Endodermal cell (in vitro differentiated cells): ENCODE data around the gene KCNIP4. TPM values are rescaled to one million over a fixed set of nuclear protein-coding genes. Genes with fewer than 3 reads are reported as not detected.
A peak's percentile ranks its signal among the peaks of the same experiment; 100 is the strongest.

Experiments
- DNase-seq: peaks from one replicate; pipeline ENCODE4 v3.0.0-alpha.2; 2017
- H3K27ac ChIP-seq: 2 replicates; pipeline ENCODE4 v1.5.1; 2013; ENCODE audit warnings: mild to moderate bottlenecking, low read depth, low read length, moderate library complexity
- H3K27me3 ChIP-seq: 2 replicates; pipeline ENCODE4 v1.6.1; 2013; ENCODE audit warnings: mild to moderate bottlenecking, low read length, moderate library complexity; ENCODE audit not compliant: insufficient read depth, control insufficient read depth, poor library complexity, severe bottlenecking
- H3K36me3 ChIP-seq: 2 replicates; pipeline ENCODE4 v1.7.0; 2013; ENCODE audit warnings: mild to moderate bottlenecking, low read length, moderate library complexity; ENCODE audit not compliant: control insufficient read depth, insufficient read depth
- H3K4me1 ChIP-seq: one replicate; pipeline ENCODE4 v1.7.0; 2013; ENCODE audit warnings: low read length; ENCODE audit not compliant: control insufficient read depth, insufficient read depth
- H3K4me3 ChIP-seq: 2 replicates; pipeline ENCODE4 v1.5.1; 2013; ENCODE audit warnings: mild to moderate bottlenecking, low read length, moderate library complexity
- H3K9ac ChIP-seq: 2 replicates; pipeline ENCODE4 v1.6.1; 2013; ENCODE audit warnings: mild to moderate bottlenecking, low read length, moderate library complexity; ENCODE audit not compliant: poor library complexity, severe bottlenecking; ENCODE audit errors: extremely low read depth
- H3K9me3 ChIP-seq: 2 replicates; pipeline ENCODE4 v1.6.1; 2013; ENCODE audit warnings: mild to moderate bottlenecking, low read length, moderate library complexity; ENCODE audit not compliant: control insufficient read depth
- H3K27ac Mint-ChIP-seq: 2 replicates; pipeline ENCODE4 v1.8.0; 2020; ENCODE audit warnings: mixed read lengths
- H3K27me3 Mint-ChIP-seq: 2 replicates; pipeline ENCODE4 v1.8.0; 2021; ENCODE audit warnings: mild to moderate bottlenecking, mixed read lengths; ENCODE audit not compliant: insufficient read depth
- H3K36me3 Mint-ChIP-seq: 2 replicates; pipeline ENCODE4 v1.8.0; 2020; ENCODE audit warnings: low read depth, mixed read lengths
- H3K4me1 Mint-ChIP-seq: 2 replicates; pipeline ENCODE4 v1.8.0; 2020; ENCODE audit warnings: mixed read lengths
- H3K4me3 Mint-ChIP-seq: 2 replicates; pipeline ENCODE4 v1.8.0; 2020; ENCODE audit warnings: mild to moderate bottlenecking, moderate library complexity, mixed read lengths
- H3K9me3 Mint-ChIP-seq: 2 replicates; pipeline ENCODE4 v1.8.0; 2020; ENCODE audit warnings: mild to moderate bottlenecking, mixed read lengths
- CTCF ChIP-seq: fragments of 200-600 bp; sonication (generic); conservative IDR thresholded peaks from 2 replicates; pipeline ENCODE4 v1.5.0; 2021; ENCODE audit warnings: antibody characterized with exemption, mild to moderate bottlenecking
- WGBS, 2 experiments: methylation state at CpG; one replicate each; pipeline versions ENCODE4 v1.1.5 to v1.1.7; 2013; ENCODE audit warnings: missing lambda C conversion rate in 2 of 2, mixed read lengths in 1 of 2; ENCODE audit not compliant: insufficient coverage in 1 of 2, insufficient read length in 1 of 2; 5-methylcytosine and 5-hydroxymethylcytosine counted together
- total RNA-seq, 2 donors: library from RNA; stranded (reverse); fragmentation: NEBNext Ultra II Directional in 1 of 2; extraction: Animal tissue kit (Norgen Biotek cat#: 25700) in 1 of 2; gene quantifications; 2 replicates in 1 of 2; 3 replicates in 1 of 2; pipeline ENCODE4 v1.2.1, GENCODE V29; 2021

Gene KCNIP4
- total RNA-seq, 2 donors from 2014 or later: not detected

GRCh38 chr4:21884615-21885014, 64.0 kb downstream of the KCNIP4 start:
- no peak overlapping the region for H3K9ac ChIP-seq
- H3K4me1 ChIP-seq: no peaks in the 10 kb centered on the region
- H3K36me3 Mint-ChIP-seq: no peaks in the 10 kb centered on the region
- no peaks in the 10 kb centered on the region for H3K27me3 ChIP-seq
- DNase-seq: no peak
- H3K36me3 ChIP-seq: no peaks in the 10 kb centered on the region
- H3K27ac Mint-ChIP-seq: no peak overlapping the region
- H3K27ac ChIP-seq: no peak overlapping the region
- TF ChIP-seq CTCF: no peak
- H3K4me1 Mint-ChIP-seq: no peaks in the 10 kb centered on the region
- no peak overlapping the region for H3K4me3 ChIP-seq
- WGBS, 2 experiments: 97% methylated on average over 2 of the region's 2 CpGs; no CpG with 5 or more reads in 1 of the 2 experiments
- no peak overlapping the region for H3K4me3 Mint-ChIP-seq
- no peaks in the 10 kb centered on the region for H3K27me3 Mint-ChIP-seq
- H3K9me3 ChIP-seq: no peaks in the 10 kb centered on the region
- H3K9me3 Mint-ChIP-seq: no peaks in the 10 kb centered on the region

- no peak overlapping the region for H3K4me3 Mint-ChIP-seq
- H3K9me3 Mint-ChIP-seq: no peaks in the 10 kb centered on the region
- no peaks in the 10 kb centered on the region for H3K36me3 Mint-ChIP-seq
- no peak overlapping the region for H3K4me3 ChIP-seq
- no peaks in the 10 kb centered on the region for H3K36me3 ChIP-seq
- no peak for TF ChIP-seq CTCF
- no peaks in the 10 kb centered on the region for H3K9me3 ChIP-seq
- H3K27me3 ChIP-seq: no peaks in the 10 kb centered on the region
- no peak overlapping the region for H3K27ac Mint-ChIP-seq
- H3K4me1 Mint-ChIP-seq: no peaks in the 10 kb centered on the region
- no peaks in the 10 kb centered on the region for H3K27me3 Mint-ChIP-seq
- 84 to 91% methylated on average over 4 of the region's 4 CpGs for WGBS, 2 experiments
- H3K27ac ChIP-seq: no peak overlapping the region
- no peaks in the 10 kb centered on the region for H3K4me1 ChIP-seq
- no peak for DNase-seq
- no peak overlapping the region for H3K9ac ChIP-seq
Observed at GRCh38 chr4:21882051-21882839, 66.3 kb downstream of the KCNIP4 start.

GRCh38 chr4:21879187-21879586, 69.4 kb downstream of the KCNIP4 start:
- Mint-ChIP-seq H3K9me3 (no peaks in the 10 kb centered on the region), H3K27ac (no peak overlapping the region), H3K27me3 (no peaks in the 10 kb centered on the region), H3K4me1 (peaks cover 2% of the 10 kb centered on the region), H3K36me3 (no peaks in the 10 kb centered on the region), H3K4me3 (no peak overlapping the region)
- H3K9ac ChIP-seq: no peak overlapping the region
- no peaks in the 10 kb centered on the region for H3K36me3 ChIP-seq
- no peaks in the 10 kb centered on the region for H3K4me1 ChIP-seq
- H3K27ac ChIP-seq: no peak overlapping the region
- H3K9me3 ChIP-seq: no peaks in the 10 kb centered on the region
- 45 to 67% methylated on average over 2 to 3 of the region's 3 CpGs for WGBS, 2 experiments
- no peak overlapping the region for H3K4me3 ChIP-seq
- H3K27me3 ChIP-seq: no peaks in the 10 kb centered on the region
- peak; percentile 87 for DNase-seq
- peak; percentile 72 for TF ChIP-seq CTCF
